NCI-H187 (cell line): ENCODE measurements around the gene FAM163B.
"Not testable (repeated sequence)": the region's sequence is repeated elsewhere in the genome, so short reads cannot be mapped to it uniquely, and the experiment has no call there.

Experiments used
- DNase-seq, 2 experiments: peaks; one replicate each; lab custom pipeline; 2025; lab: John Stamatoyannopoulos, UW

The FAM163B gene

GRCh38 chr9:133566817-133567216 lies 42.4 kb downstream of the FAM163B start:
- no peak for DNase-seq

GRCh38 chr9:133566382-133566781 lies 42.8 kb downstream of the FAM163B start:
- DNase-seq, result no peak

DNA sequence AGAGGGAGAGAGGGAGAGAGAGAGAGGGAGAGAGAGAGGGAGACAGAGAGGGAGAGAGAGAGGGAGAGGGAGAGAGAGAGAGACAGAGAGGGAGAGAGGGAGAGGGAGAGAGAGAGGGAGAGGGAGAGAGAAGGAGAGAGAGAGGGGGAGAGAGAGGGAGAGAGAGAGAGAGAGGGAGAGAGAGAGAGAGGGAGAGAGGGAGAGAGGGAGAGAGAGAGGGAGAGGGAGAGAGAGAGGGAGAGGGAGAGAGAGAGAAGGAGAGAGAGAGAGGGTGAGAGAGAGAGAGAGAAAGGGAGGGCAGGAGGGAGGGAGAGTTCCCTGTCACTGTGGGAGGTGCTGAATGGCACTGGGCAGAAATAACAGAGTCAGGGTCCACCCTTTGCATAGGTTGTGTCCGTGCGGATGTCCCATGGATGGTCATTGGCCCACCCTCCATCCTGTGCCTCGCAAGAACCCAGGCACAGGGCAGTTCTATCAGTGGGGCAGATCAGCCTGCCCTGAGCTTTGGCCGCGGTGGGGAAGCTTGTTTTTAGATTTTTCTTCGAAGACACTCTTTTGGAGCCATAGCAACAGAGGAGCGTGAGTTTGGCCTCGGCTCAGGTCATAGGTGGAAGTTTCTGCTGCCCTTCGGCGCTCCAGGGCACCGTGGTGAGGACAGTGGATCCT lies 44.6 kb downstream of the FAM163B start:
- DNase-seq, result no peak

- not testable (repeated sequence) for DNase-seq
These were observed 45.4 kb downstream of the FAM163B start for GRCh38 chr9:133563814-133564213.

- DNase-seq, result no peak
These were observed 45.8 kb downstream of the FAM163B start for GRCh38 chr9:133563291-133563796.

- DNase-seq, result no peak
These were observed 46.4 kb downstream of the FAM163B start for GRCh38 chr9:133562611-133563290.

- DNase-seq, result no peak
These were observed 47.1 kb downstream of the FAM163B start for GRCh38 chr9:133561976-133562554.

- DNase-seq, result no peak
These were observed 48.2 kb downstream of the FAM163B start for GRCh38 chr9:133560944-133561343.

- no peak for DNase-seq
These were observed 48.9 kb downstream of the FAM163B start for GRCh38 chr9:133560311-133560710.

DNA sequence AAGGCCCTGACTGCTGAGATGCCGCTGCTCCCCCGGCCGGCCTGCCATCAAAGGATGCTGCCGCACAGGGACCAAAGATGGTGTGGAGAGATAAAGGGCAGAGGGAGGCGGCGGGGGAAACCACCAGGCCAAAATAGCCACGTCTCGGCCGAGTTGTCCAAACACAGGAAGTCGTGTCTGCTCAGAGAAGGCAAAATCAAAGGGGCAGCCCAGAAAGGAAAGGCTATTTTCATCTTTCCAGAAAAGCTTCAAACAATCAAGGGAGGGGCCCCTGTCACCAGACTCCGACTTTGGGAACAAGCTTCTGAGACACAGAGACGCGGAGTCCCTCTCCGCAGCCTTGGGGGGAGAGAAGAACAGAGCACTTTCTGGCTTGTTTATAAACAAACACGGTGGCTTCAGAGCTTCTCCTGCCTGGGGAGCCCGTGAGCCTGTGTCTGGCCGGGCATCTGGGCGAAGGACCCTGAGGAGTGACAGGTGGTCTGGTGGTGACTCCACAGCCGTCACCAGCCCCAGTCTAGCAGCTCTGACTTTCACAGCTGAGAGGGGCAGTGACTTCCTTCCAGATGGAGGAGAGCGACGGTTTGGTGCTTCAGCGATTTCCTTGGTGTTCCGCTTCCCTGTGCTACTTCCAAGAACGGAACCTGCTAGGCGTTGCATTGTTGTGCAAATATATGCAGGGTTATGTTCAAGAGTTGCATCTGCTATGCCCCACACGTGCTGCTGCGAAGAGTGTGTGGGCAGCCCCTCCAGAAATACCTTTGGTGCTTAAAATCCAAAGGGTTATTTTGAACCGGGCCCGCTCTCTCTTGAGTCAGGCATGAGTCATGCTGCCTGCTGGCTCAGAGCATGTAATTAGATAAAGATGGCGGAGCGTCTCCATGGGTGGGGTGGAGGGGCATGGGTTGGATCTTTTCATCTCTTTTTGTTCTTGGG lies 50.7 kb downstream of the FAM163B start:
- DNase-seq, result no peak

- no peak for DNase-seq
These were observed 51.6 kb downstream of the FAM163B start for GRCh38 chr9:133557581-133557980.

- no peak for DNase-seq
These were observed 52.8 kb downstream of the FAM163B start for GRCh38 chr9:133556354-133556753.

DNA sequence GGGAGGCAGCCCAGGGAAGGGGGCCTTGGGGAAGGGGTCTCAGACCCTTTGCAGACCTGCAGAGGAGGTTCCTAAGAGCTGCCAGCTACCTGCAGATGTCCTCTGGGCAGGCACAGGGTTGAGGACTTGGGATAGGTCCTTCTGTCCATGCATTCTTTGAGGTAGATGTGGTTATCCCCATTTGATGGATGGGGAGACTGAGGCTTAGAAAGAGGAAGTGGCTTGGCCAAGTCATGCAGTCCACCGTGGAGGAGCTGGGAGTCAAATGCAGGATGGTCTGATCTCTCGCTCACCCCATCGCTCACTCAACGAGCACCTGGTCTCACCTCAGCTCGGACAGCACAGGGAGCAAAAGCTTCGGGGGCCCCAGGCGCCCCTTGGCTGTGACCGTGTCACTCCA lies 54.5 kb downstream of the FAM163B start:
- no peak for DNase-seq

- no peak for DNase-seq
These were observed 55.0 kb downstream of the FAM163B start for GRCh38 chr9:133553973-133554713.

- DNase-seq, result no peak
These were observed 56.1 kb downstream of the FAM163B start for GRCh38 chr9:133553123-133553522.

DNA sequence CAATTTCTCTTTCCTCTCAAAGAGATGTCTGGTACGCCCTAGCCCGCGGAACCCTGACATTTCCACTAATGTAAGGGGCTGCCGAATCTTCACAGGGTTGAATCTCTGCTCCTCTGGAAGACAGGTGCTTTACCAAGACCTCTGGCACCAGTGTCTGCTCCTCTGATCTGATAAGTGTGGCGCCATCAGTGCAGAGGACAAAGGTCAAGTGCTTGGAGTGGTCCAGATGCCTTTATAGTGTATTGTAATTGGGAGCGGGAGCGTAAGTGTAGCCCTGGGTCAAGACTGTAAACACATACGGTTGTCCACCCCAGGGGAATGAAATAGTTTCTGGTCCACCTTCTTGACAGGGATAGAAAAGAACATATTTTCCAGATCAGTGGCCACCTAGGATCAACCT lies 57.0 kb downstream of the FAM163B start:
- no peak for DNase-seq

DNA sequence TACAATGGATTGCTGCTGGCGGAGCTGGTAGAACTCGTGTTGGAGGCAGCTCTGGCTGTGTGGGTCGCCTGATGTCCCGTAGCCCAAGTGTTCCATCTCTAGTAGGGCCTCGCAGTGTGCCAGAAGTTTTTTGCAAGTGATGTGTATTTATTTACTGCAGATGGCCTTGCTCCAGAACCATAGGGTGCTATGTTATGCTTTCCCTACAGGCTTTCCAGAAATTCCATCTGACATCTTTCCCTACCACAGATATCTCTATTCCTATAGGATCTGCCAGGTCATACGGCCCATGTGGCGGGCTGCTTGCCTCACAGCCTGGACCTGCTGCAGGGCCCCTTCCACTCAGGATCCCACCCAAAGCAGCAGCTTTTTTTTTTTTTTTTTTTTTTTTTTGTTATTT lies 57.7 kb downstream of the FAM163B start:
- DNase-seq, result no peak

DNA sequence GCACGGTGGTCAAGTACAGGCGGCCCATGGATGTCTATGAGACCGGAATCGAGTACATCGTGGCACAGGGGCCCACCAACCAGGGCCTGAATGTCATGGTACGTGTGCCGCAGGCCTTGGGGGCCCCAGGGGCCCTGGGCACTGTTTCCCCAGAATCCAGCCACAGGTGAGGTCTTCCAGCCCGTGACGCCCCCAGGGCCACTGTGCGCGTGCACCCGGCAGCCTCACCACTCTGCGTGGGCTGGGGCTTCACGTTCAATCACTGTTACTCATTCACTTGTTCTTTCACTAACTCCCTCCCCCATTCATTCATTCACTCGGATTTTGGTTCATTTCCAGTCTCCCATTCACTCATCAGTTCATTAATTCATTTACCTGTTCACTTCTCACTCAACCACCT lies 62.1 kb downstream of the FAM163B start:
- no peak for DNase-seq

DNA sequence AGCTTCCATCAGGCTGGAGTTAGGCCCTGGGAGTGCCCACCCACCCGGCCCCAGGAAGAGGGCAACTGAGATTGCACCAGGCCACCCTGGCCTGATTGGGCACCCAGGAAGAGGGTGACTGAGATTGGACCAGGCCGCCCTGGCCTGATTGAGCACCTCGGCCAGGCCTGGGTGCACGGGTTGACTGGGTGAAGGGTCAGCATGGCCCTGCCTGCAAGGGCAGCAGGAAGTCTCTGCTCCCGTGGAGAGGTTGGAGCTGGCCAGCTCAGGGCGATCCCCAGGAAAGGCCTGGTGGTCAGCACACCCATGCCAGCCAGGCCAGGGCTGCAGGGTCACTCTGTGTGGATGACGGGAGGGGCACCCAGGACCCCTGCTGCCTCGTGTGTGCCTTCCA lies 62.9 kb downstream of the FAM163B start:
- DNase-seq, result no peak

GRCh38 chr9:133545494-133546286 lies 63.5 kb downstream of the FAM163B start:
- no peak for DNase-seq
